Stimulated activated CD8-positive, alpha-beta memory T cell treated with anti-CD3 and anti-CD28 coated beads, Interleukin-7, amount 100 ng/mL, for 1 hour (primary cell): ENCODE data around the gene RBM19.

Source experiments
- DNase-seq, 2 donors: peaks; one replicate each; pipeline ENCODE4 v3.0.0-alpha.2; 2020; ENCODE audit warnings: low read depth in 2 of 2

The RBM19 gene

DNA sequence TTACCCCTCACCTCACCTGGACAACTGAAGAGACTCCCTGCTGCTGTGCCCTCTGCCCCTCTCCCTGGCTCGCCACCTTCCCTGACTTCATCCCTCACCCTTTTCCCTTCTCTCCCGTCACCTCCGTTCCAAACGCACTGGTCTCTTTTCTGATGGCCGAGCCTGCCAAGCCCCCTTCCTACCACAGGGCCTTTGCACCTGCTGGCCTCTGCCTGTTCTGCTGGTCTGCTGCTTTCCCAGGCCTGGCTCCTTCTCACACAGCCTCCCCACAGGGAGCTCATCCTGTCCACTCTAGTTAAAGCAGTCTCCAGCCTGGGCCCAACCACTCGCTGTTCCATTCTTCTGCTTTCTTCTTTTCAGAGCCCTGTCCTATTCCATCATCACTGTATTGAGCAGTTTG, 34.6 kb downstream of the RBM19 start:
- DNase-seq: no peak

GRCh38 chr12:113930249-113930648, 35.9 kb downstream of the RBM19 start:
- no peak for DNase-seq

DNA sequence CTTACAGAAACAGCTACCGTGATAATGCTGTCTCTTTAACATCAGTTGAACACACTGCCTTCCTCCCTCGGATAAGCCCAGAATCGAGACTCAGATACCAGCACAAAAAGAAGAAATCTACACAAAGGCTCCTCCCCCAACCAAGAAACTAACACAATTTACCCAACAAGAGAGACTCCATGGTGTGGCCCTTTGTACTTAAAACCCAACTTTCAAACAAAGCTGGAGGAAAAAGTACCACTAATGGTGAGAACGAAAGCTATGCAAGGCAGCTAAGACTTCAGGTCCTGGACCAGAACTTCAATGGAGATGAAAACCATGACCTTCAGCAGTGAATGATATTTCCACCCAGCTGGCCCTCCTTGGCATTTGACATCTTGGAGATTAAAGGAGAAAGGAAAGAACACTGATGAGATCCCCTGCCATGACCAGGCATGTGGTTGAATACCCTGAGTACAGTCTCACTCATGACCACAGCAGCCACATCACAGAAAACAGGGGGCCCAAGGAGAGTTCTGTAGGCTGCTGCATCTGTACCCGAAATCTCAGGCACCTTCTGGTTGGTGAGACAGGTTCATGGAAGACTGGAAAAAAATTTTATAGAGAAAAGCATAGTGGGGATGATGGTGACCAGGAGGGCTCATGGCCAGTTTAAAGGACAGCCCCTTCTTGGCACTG, 36.7 kb downstream of the RBM19 start:
- DNase-seq: no peak

GRCh38 chr12:113926788-113927187, 39.3 kb downstream of the RBM19 start:
- no peak for DNase-seq

DNA sequence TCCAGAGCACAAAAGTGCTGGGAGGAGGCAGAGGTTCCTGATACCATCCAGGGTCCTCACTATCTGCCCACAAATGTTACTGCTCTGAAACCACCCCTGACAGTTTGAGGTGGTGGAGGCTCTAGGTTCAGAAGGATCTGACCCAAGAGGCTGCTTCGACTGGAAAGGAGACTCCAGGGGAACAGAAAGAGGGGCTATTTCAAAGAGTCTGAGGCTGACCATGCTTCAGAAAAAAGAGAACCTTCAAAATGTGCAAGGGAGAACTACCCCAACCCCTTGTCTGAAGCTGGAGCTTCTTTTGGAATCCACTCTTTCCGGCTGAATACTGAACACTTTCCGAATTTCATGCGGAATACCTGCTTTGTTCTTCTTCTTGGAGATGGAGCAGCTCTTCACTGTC, 41.8 kb downstream of the RBM19 start:
- DNase-seq: no peak

- no peak for DNase-seq
Measured at GRCh38 chr12:113923251-113923650, 42.9 kb downstream of the RBM19 start.

DNA sequence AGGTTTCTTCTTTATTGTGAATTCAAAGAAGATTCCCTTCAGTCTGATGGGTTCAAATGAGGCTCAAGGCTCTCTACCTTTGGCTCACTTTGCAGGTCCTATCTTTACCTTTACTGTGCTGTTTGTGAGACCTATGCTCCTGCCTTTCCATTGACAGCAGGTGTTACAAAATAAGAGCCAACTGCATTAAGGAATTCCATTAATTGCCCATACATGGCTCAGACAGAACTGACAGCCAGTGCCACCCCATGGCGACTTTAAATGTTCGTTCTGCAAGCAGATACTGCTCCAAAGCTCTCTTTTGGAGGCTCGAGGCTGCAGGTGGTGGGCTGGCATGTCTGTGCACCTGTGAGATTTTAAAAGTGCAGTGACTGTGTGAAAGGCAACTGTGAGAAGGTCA, 44.7 kb downstream of the RBM19 start:
- no peak for DNase-seq

- DNase-seq: no peak
Measured at GRCh38 chr12:113919791-113920190, 46.3 kb downstream of the RBM19 start.

DNA sequence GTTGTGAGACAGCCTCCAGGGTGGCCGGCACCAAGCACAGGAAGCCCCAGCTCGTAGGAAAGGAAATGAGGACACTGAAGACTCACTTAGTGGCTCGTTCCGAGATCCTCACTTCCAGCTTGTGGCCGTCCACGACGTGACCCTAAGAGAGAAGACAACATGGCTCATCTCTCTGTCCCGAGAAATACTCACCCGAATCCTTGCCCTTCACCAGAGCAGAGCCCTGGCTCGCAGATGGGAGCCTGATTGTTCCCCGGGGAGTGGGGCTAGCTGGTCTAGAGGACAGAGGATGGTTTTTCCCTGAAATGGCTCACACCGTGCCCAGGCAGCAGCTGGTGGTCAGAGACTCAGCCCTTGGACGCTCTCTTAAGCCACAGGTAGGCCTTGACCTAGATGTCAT, 47.8 kb downstream of the RBM19 start:
- no peak for DNase-seq

GRCh38 chr12:113917393-113917792, 48.7 kb downstream of the RBM19 start:
- DNase-seq: no peak

- DNase-seq: no peak
Measured at GRCh38 chr12:113914806-113915205, 51.3 kb downstream of the RBM19 start.

- DNase-seq: no peak
Measured at GRCh38 chr12:113914176-113914575, 51.9 kb downstream of the RBM19 start.

GRCh38 chr12:113912760-113913329, 53.3 kb downstream of the RBM19 start:
- peak; percentile 2 to 23 for DNase-seq

GRCh38 chr12:113911971-113912759, 54.0 kb downstream of the RBM19 start:
- no peak for DNase-seq

GRCh38 chr12:113910751-113911272, 55.3 kb downstream of the RBM19 start:
- no peak for DNase-seq

DNA sequence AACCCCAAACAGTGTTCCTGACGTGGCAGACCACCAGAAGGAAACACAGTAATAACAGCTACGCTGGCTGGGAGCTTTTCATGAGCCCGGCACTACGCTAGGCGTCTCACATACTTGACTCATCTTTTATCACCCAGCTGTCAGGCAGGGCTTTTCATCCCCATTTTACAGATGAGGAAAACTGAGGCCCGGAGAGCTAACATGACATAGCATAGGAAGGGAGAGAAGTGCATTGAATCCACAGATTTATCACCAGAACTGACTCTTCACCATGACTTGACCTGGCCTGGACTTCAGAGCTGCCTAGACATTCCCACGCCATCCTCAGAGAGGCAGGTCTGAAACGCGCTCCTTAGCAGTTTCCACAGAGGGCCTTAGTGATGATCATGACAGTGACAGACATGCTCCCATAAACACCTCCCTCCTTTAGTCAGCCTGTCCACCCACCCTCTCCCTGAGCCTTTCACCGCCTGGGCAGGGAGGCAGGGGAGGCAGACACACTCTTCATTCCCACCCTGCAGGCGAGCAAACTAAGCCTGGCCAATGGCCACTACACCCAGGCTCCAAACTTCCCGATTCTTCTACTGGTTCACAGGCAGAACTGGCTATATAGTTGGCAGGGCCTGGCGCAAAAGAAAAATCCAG, 56.2 kb downstream of the RBM19 start:
- DNase-seq: no peak

- DNase-seq: no peak
Measured at GRCh38 chr12:113908584-113909100, 57.5 kb downstream of the RBM19 start.

DNA sequence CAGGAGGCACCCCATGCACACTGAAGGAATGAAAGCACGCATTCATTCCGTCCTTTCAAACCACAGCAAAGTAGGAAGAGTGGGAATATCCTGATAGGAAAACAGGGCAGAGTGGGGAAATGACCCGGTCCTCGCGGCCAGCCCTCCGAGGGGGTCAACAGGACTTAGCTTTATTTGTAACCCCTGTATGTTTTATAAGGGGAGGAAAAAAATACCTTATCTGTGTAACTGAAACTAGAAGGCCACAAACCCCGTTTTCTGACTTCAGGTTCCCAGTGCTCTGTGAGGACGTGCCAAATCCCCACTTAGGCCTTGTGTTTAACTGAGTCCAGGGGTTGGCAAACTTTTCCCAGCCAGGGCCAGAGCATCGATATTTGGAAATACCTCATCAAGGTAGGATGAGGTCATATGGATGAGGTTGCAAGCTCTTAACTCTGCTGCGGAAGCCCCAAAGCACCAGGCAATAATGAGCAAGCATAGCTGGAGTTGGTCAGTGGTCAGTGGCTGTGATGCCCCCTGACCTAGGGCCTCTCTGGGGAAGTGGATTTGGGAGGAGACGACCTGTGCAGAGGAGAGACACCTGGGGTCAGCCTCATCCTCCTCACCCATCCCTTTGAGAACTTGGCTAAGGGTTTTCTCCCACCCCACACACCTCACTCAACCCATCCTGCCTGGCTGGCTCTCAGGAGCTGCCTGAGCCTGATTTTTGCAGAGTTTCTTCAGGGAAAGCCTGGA, 58.5 kb downstream of the RBM19 start:
- no peak for DNase-seq

DNA sequence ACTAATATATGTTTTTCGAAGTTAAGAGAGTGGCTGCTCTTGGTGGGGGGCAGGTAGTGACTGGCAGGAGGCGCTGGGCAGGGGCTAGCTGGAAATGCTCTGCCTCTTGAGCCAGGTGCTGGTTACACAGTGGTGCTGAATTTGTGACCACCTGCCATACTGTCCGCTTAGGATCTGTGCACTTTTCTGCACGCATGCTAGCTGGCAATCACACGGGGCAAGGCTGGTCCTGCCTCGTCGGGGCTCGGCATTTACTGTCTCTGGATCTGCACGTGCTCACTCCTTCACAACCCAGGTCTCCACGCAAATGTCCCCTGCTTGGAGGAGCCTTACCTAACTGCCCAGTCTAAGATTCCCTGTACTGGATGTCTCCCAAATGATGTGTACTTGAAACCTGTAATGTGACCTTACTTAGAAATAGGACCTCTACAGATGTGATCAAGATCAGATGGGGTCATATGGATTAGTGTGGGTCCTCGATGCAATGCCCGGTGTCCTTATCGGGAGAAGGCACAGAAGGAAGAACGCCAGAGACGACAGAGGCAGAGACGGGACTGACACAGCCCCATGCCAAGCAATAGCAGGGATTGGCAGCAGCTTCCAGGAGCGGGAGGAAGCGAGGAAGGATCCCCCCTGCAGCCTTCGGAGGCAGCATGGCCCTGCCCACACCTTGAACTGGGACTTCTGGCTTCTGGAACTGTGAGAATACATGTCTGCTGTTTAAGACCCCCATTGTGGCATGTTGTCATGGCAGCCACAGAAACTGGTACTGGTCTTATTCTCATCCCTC, 59.5 kb downstream of the RBM19 start:
- no peak for DNase-seq

DNA sequence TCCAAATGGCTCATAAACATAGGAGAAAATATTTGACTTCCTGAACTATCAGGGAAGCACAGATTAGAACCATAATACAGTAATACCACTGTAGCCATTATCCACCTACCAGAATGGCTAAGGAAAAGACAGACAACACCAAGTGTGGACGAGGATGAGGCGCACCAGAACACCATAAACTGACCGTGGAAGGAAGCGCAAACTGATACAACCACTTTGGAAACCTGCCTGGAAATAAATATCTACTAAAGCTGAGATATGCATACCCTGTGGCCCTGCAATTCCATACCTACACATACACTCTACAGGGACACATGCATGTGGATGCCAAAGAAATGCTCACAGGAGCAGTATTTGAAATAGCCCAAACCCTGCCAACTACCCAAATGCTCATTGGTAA, 60.3 kb downstream of the RBM19 start:
- DNase-seq: no peak
